Measurements from ENCODE around the gene C1QC.
"Not testable (repeated sequence)": the region's sequence is repeated elsewhere in the genome, so short reads cannot be mapped to it uniquely, and the experiment has no call there.

C1QC gene

GRCh38 chr1:22651941-22652856, 8.8 kb downstream of the C1QC start:
- no peak for DNase-seq

GRCh38 chr1:22652881-22653316, 9.5 kb downstream of the C1QC start, which contains the start of gene C1QB:
TSS of gene C1QB (plus strand) at chr1:22653236. CDS start at chr1:22659463, 6,227 bp downstream.
- no peak for DNase-seq

- DNase-seq = no peak
These were observed 11.3 kb downstream of the C1QC start for GRCh38 chr1:22654692-22655091.

- DNase-seq = no peak
These were observed 15.1 kb downstream of the C1QC start for GRCh38 chr1:22658385-22659163.

GRCh38 chr1:22660716-22661241, 17.3 kb downstream of the C1QC start:
- no peak for DNase-seq

GRCh38 chr1:22661880-22662279, 18.4 kb downstream of the C1QC start:
- DNase-seq = no peak

GRCh38 chr1:22662318-22662717, 18.9 kb downstream of the C1QC start:
- no peak for DNase-seq

- DNase-seq = no peak
These were observed 19.6 kb downstream of the C1QC start for GRCh38 chr1:22662986-22663408.

- no peak for DNase-seq
These were observed 22.3 kb downstream of the C1QC start for GRCh38 chr1:22665752-22666151.

- DNase-seq = no peak
These were observed 23.0 kb downstream of the C1QC start for GRCh38 chr1:22666412-22666811.

- DNase-seq = not testable (repeated sequence)
These were observed 25.4 kb downstream of the C1QC start for GRCh38 chr1:22668840-22669239.

- DNase-seq = no peak
These were observed 27.0 kb downstream of the C1QC start for GRCh38 chr1:22670352-22670975.

GRCh38 chr1:22671999-22672398, 28.6 kb downstream of the C1QC start:
- DNase-seq = no peak

GRCh38 chr1:22673486-22674409, 30.3 kb downstream of the C1QC start:
- DNase-seq = no peak

GRCh38 chr1:22674410-22674749, 30.9 kb downstream of the C1QC start:
- DNase-seq = no peak

GRCh38 chr1:22676151-22676550, 32.7 kb downstream of the C1QC start:
- DNase-seq = not testable (repeated sequence)

- DNase-seq = no peak
These were observed 33.6 kb downstream of the C1QC start for GRCh38 chr1:22676916-22677583.

GRCh38 chr1:22677931-22678896, 34.8 kb downstream of the C1QC start:
- no peak for DNase-seq

GRCh38 chr1:22680726-22681125, 37.3 kb downstream of the C1QC start:
- DNase-seq = no peak

Data from activated T-cell treated with anti-CD3 and anti-CD28 coated beads for 4 hours (primary cell).